HG03439 (cell line): Measurements from ENCODE around the gene ITIH5.
"Not testable (repeated sequence)": the region's sequence is repeated elsewhere in the genome, so short reads cannot be mapped to it uniquely, and the experiment has no call there.

Source experiments
- ATAC-seq: cut with Tn5 transposase; IDR thresholded peaks from one replicate; pipeline ENCODE4 v1.9.1; 2021; ENCODE audit warnings: mild to moderate bottlenecking, moderate library complexity; ENCODE audit not compliant: unreplicated experiment

Gene ITIH5

GRCh38 chr10:7666253-7667023 is at the start of gene ITIH5:
ITIH5 (minus strand) TSS chr10:7666966; CDS start chr10:7666892, 74 bp downstream.
- ATAC-seq = no peak

- ATAC-seq = no peak
Observed at GRCh38 chr10:7715515-7715914, 48.7 kb upstream of the ITIH5 start.

- not testable (repeated sequence) for ATAC-seq
Observed at GRCh38 chr10:7711075-7711474, 44.3 kb upstream of the ITIH5 start.

- no peak for ATAC-seq
Observed at GRCh38 chr10:7710446-7710845, 43.7 kb upstream of the ITIH5 start.

- ATAC-seq = no peak
Observed at GRCh38 chr10:7708832-7709231, 42.1 kb upstream of the ITIH5 start.

- ATAC-seq = no peak
Observed at GRCh38 chr10:7707858-7708622, 41.3 kb upstream of the ITIH5 start.

- no peak for ATAC-seq
Observed at GRCh38 chr10:7707102-7707501, 40.3 kb upstream of the ITIH5 start.

- ATAC-seq = no peak
Observed at GRCh38 chr10:7706534-7707073, 39.8 kb upstream of the ITIH5 start.

GRCh38 chr10:7705341-7705740 is 38.6 kb upstream of the ITIH5 start:
- ATAC-seq = no peak

GRCh38 chr10:7704071-7705016 is 37.6 kb upstream of the ITIH5 start:
- no peak for ATAC-seq

- no peak for ATAC-seq
Observed at GRCh38 chr10:7703140-7703539, 36.4 kb upstream of the ITIH5 start, which contains the start of gene ITIH2. ITIH2 (plus strand) TSS chr10:7703316; CDS start chr10:7703435, 119 bp downstream.

- no peak for ATAC-seq
Observed at GRCh38 chr10:7702288-7702812, 35.6 kb upstream of the ITIH5 start.

- ATAC-seq = no peak
Observed at GRCh38 chr10:7701158-7701742, 34.5 kb upstream of the ITIH5 start.

- no peak for ATAC-seq
Observed at GRCh38 chr10:7700577-7701125, 33.9 kb upstream of the ITIH5 start.

GRCh38 chr10:7697426-7697825 is 30.7 kb upstream of the ITIH5 start:
- ATAC-seq = no peak

- ATAC-seq = no peak
Observed at GRCh38 chr10:7696545-7696944, 29.8 kb upstream of the ITIH5 start.

GRCh38 chr10:7693194-7693593 is 26.4 kb upstream of the ITIH5 start:
- ATAC-seq = not testable (repeated sequence)

- not testable (repeated sequence) for ATAC-seq
Observed at GRCh38 chr10:7692368-7692767, 25.6 kb upstream of the ITIH5 start.

GRCh38 chr10:7690885-7691597 is 24.3 kb upstream of the ITIH5 start:
- ATAC-seq = not testable (repeated sequence)
